C4-2B (cell line): Measurements from ENCODE around the gene PARVG.

Source experiments
- ZFX ChIP-seq: fragments of 450-650 bp; IDR thresholded peaks from 2 replicates; pipeline ENCODE4 v1.6.1; 2017
- TF ChIP-seq, protein P1 (sequence below): fragments of 450-650 bp; conservative IDR thresholded peaks from 2 replicates; pipeline ENCODE4 v1.5.1; 2017; ENCODE audit warnings: mild to moderate bottlenecking

DNA sequence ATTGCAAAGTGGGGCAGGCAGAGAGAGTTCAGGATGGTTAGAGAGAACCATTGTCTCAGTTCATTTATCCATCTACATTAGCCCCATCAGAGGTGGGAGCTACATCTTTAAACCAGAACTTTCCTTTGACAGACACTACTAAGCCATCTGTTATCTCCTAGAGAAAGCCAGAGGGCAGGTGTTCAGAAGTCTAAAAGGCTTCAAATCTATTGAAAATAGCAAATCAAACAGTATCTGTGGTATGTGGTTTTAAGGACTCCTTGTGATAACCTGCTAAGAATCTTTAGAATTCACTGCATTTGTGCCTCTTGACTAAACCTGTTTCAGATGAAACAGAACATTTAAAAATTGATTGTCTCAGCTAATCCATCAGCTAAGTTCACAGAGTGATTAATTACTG is 43.9 kb upstream of the PARVG start:
- TF ChIP-seq, protein P1, sequence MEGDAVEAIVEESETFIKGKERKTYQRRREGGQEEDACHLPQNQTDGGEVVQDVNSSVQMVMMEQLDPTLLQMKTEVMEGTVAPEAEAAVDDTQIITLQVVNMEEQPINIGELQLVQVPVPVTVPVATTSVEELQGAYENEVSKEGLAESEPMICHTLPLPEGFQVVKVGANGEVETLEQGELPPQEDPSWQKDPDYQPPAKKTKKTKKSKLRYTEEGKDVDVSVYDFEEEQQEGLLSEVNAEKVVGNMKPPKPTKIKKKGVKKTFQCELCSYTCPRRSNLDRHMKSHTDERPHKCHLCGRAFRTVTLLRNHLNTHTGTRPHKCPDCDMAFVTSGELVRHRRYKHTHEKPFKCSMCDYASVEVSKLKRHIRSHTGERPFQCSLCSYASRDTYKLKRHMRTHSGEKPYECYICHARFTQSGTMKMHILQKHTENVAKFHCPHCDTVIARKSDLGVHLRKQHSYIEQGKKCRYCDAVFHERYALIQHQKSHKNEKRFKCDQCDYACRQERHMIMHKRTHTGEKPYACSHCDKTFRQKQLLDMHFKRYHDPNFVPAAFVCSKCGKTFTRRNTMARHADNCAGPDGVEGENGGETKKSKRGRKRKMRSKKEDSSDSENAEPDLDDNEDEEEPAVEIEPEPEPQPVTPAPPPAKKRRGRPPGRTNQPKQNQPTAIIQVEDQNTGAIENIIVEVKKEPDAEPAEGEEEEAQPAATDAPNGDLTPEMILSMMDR: no peak
- no peak for TF ChIP-seq ZFX
